Activated CD8-positive, alpha-beta memory T cell treated with anti-CD3 and anti-CD28 coated beads, Interleukin-2, amount 50 U/mL, for 1 hour (primary cell): ENCODE data around the gene SND1.

Source experiments
- DNase-seq: peaks from one replicate; pipeline ENCODE4 v3.0.0-alpha.2; 2020; ENCODE audit errors: extremely low read depth

Gene SND1

DNA sequence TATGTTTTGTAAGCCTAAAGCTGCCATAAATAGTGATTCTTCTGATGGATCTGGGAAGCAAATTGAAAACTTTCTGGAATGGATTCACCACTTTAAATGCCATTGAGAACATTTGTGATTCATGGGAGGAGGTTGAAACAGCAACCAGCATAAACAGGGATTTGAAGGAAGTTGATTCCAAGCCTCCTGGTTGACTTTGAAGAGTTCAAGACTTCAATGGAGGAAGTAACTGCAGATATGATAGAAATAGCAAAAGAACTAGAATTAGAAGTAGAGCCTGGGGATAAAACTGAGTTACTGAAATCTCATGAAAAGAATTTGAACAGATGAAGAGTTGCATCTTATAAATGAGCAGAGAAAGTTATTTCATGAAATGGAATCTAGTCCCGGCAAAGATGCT lies 280.1 kb downstream of the SND1 start:
- no peak for DNase-seq

DNA sequence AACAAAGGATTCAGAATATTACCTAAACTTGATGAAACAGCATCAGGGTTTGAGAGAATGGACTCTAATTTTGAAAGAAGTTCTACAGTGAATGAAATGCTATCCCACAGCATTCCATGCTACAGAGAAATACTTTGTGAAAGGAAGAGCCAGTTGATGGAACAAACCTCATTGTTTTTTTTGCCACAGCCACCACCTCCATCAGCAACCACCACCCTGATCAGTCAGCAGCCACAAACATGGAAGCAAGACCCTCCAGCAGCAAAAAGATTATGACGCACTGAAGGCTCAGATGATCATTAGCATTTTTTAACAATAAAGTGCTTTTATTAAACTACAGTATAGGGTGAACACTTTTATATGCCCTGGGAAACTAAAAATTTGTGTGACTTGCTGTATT lies 280.5 kb downstream of the SND1 start:
- no peak for DNase-seq

DNA sequence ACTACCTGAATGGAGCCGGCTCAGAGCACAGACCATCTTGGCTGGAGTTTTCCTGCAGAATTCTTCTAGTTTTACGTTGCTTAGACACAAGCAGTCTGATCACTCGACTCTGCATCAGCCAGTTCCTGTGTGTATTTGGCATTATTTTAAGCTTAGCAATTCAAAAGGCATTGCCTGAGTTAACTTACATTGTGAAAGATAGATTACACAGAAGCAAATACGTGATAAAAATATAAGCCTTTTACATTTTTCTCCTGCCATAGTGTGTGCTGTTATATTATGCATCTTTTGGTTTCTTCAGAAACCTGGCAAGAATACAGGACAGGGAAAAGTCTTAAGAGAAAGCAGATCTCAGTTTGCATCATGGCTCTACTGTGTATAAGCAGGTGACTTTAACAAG lies 281.2 kb downstream of the SND1 start:
- DNase-seq: no peak

DNA sequence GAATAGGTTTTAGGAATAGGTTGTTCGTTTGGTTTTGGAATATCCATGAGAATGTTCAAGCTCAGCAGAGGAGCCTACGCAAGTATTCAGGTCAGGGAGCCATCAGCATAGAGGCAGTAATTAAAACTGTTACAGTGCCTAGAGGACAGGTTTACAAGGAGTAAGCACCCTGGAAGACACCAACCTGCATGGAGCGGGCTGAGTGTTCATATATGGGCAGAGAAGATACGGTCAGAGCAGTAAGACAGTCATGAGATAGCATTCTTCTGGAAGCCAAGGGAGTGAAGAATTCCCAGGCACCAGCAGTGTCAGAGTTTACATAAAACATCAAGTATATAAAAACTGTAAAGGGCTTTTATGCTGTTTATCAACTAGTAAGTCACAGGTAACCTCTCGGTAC lies 282.7 kb downstream of the SND1 start:
- no peak for DNase-seq

DNA sequence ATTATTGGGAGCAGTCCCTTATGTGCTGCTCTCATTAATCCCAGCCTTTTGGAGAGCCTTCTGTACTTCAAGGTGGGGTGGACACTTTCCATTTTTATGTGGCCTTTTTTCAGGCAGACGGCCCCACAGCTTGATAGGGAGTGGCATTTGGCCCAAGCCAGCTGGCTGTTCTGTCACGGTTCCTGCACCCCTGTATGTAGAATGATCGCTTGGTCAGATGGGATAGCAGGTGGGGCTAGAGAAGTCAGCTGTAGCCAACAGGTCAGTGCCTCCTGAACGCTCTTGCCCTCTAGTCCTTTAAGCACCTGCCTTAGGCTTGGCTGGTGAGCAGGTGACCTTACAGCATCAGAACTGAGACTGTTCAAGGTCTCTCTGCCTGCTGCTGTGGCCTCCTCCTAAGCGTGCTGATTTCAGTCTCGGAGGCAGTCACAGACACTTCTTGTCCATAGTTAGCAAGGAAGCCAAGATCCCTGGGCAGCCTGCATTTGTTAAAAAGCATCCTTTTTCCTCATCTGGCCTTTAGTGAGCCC lies 283.9 kb downstream of the SND1 start:
- no peak for DNase-seq

DNA sequence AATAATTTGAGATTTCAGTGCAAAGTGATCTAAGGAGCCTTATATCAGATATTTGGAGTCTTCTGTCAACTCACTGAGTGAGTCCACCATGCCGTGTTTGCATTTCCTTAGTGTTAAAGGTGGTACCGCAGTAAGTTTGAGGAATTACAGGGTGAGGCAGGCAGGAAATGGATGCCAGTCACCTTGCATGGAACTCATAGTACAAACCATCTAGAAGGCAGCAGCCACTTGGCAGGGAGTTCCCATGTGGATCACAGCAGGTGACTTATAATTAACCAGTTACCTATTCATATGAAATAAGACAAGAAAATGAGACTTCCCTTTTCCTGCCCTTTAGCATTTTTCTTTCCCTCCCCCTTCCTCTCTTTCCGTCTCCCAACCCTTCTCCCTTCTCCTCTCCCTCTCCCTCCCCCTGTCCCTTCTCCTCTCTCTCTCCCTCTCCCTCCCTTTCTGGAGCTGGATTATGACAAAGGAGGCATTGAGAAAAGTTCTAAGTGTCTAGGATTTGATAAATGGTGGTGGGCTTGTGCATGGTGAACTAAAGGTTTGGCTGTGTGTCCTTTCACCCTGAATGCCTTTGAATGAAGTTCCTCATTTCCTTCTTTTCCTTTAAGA lies 285.2 kb downstream of the SND1 start:
- no peak for DNase-seq

DNA sequence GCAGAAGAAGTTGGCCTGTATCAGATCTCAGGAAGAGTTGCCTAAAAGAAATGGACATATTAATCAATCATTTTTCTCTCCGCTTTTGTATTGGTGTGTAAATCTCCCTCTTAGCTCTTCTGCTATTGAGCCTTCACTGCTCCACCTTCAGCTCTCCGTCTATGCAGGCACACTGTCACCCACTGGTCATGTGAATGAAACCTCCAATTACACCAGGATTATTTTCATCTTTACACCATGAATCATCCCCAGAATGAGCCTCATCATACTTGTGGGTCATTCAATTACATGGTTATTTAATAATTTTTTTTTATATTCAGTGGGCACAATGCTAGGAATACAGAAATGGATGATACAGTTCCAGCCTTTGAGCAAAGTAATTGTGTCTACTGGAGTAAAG lies 286.6 kb downstream of the SND1 start:
- DNase-seq: no peak

DNA sequence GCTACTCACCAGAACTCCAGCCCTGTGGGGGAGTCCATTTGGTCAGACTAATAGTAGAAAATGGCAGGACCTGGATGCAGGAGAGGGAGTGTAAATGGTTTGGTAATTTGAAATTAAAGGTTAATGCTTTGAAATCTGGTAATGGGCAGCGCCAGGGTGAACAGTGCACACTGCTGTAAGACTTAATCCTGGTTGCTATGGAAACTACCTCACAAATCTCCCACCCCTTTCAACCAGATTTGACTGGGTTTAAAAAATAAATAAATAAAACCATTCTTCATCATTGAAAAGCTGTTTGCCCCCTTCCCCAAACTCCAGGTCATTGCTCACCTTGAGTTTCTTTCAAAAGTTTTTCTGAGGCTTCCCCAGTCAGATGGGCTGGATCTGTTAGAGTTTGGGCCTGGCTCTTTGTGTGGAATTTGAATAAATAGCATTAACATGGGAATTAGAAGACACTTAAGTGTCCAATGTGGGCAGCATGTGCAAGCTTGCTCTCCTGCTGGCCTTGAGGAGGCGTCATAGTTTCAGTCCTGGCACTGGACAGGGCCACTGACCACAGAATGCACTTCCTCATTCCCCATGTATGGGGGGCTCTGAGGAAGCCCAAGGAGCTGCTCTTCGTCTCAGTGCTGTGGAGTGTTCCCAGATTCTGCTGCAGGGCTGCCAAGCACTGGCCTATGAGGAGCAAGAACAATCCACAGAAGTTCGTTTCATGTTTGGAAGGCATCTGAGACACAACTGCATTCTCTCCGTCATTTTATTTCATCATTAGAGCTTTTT lies 288.6 kb downstream of the SND1 start:
- no peak for DNase-seq

DNA sequence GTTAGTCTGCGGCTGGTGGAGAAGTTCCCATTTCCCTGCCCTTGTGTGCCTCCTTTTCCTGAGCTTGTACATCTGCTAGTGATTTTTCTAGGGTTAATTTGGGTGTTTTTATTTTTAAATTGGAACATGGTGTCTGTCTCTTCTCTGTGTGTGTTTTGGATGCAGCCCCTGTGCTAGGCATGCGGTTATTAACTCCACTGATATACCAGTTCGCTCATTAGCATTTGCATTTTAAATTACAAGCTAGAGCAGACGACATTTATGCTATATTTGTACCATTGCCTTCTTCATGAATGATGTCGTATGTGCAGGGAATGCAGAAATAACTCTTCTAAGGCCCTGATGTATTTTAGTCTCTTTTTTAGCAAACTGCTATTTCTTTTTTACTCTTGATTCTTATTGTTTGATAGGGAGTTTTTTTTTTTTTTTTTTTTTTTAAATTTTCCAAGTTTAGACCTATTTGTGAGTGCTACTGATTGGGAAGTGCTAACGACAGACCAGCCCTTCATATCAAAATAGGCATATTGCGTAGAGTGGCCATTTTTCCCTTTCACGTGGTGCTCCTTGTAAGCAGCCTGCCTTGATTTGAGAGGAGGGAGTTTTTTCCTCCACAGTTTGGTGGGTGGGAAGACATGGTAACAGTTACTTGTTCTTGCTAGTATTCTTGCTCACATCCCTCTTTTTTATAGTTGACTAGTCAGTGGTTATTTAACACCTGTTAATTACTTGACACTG lies 289.6 kb downstream of the SND1 start:
- no peak for DNase-seq

DNA sequence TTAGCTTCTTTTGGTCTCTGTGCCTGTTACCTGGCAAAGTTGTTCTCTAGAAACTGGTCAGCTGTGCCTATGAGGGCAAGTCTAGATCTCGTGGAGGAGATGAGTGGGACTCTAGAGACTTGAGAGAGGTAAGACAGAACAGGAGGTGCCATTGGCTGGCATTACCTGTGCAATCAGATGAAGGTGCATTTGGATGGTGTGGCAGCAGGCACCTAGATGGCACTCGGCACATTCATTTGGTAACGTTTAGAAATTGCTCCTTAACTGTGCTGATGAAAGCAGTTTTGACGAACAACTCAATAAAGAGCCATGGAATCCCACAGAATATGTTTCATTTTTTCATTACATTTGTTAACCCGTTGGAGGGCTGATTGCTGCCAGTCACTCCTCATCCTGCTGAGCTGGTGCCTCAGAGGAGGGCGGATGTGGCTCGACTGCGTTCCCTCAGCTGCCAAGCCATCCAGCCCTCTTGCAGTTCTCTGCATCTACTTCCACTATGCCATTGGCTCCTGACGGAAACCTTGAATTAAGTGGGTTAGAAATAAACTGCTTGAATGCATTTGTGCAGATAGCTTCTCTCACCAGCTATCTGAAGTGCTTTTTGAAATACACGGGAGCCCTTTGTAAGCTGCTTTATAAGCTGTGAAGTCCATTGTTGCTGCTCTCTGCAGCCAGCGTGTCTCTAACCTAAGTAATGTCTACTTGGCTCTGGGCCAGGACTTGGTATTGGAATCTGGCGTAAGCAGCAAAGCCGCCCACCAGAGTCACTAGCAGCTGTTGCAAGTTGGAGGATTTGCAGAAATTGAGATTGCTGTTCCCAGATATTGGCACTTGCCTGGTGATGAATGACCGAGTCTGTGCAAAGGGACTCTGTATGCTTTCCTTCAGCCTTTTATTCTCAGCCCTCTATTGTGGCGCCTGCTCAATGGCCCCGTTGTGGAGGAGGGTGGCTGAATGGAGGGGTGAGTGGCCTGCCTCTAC lies 291.8 kb downstream of the SND1 start:
- no peak for DNase-seq

DNA sequence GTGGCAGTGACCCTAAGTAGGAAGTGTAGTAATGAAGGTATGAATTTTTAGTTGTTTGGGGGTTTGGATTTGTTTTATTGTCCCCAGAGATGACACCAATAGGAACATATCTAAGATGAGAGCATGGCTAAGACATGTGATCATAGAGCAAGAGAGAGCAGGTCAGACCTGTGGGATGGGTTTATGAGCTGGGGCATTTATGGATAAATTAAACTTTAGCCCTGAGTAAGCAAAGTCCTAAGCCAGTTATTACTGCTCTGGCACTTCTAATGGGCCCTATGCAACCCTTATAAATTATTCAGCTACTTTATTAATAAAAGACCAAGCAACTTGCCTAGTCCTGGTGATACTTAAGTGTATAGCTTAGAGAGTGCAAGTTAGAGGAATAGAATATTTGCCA lies 294.1 kb downstream of the SND1 start:
- DNase-seq: no peak

DNA sequence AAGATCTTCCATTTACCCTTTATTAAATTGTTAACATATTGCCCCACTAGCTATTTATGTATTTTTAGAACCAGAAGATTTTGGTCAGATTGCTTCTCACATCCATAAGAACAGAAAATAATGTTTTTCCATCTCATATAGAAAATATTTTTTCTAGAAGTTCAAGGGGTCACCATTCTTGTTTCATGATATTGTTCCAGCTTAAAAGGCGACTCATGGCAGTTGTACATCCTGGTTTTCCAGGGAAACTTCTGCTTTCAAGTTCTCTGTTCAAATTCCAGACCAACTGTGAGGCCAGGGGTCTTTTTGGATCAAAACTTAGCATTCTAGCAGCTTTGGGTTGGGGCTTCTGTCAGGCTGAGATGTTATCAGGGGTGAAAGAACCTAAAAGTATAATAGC lies 294.9 kb downstream of the SND1 start:
- DNase-seq: no peak

DNA sequence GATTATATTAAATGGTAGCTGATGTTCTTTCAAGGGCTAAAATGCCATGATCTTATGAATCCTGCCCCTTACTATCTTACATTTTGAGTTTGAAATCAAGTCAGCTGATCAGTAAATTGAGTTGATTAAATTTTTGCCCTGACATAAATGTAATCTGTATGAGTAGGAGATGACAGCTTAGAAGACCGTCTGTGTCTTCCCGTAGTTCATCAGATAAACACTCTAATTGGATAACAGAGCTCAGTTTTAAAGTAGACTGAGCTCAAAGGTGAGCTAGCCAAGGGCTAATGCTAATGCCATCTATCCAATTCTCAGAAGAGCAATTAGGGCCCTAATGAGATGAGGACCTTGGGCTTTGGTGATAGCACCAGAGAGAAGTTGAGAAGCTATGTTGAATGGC lies 296.3 kb downstream of the SND1 start:
- no peak for DNase-seq

DNA sequence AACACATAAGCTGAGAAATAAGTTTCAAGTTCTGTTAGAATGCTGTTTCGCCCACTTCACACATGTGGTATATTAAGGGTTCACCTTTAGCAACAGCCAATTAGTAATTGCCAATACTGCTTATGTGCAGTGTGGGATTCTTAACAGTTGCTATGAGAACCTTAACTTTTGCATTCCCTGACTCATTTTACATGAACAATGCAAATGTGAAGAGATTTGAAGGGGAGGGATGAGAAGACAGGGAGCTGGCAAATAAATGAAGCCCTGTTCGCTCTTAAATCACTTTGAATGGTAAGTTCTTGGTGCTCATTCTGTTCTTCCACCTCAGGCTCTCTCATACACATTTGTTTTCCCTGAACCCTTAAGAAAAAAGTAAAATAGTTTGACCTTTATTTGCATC lies 296.9 kb downstream of the SND1 start:
- no peak for DNase-seq

DNA sequence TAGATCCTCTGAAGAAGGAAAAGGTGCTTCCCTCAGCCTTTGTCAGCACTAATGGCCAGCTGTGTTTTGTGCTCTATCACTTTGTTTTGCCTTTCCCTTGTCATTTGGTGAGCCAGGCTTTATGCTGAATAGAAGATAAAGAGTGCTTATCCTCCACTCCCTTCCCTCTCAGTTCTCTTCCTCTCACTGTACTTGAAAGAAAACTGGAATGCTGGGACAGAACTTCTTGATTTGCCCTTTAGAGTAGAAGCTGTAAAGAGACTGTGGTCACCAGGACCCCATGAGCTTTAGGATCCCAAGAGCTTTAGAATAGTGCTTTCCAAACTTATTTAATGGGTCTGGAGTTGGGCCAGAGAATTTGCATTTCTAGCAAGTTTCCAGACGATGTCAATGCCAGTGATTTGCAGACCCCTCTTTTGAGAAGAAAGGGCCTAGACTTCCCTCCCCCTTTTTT lies 297.8 kb downstream of the SND1 start:
- DNase-seq: no peak

DNA sequence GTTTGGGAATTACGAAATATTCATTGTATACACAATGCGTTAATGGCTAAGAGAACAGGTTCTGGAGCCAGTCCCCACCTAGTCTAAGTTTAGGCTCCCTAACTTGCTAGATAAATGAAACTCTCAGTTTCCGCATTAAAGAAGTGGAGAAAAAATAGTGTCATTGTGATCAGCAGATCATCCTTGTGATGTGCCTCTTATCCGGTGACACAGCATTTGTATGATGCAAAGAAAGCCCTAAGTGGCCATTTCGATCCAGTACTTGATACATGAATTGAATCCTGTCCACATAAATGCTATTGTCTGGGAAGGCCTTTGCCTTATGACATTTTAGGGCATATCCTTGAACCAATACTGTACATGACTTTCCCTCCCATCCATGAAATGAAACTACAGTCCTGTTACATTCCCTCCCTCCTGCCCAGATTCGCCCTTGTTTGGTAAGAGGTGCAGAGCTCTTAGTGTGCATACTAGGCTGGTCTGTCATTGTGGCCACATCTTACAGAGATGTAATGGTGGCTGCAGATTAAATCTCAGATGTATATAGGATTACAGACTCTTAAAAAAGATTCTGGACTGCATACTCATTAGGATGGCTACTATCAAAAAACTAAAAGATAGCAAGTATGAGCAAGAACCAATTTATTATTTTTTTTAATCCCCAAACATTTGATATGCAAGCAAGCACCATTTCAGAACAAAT lies 298.4 kb downstream of the SND1 start:
- DNase-seq: no peak

DNA sequence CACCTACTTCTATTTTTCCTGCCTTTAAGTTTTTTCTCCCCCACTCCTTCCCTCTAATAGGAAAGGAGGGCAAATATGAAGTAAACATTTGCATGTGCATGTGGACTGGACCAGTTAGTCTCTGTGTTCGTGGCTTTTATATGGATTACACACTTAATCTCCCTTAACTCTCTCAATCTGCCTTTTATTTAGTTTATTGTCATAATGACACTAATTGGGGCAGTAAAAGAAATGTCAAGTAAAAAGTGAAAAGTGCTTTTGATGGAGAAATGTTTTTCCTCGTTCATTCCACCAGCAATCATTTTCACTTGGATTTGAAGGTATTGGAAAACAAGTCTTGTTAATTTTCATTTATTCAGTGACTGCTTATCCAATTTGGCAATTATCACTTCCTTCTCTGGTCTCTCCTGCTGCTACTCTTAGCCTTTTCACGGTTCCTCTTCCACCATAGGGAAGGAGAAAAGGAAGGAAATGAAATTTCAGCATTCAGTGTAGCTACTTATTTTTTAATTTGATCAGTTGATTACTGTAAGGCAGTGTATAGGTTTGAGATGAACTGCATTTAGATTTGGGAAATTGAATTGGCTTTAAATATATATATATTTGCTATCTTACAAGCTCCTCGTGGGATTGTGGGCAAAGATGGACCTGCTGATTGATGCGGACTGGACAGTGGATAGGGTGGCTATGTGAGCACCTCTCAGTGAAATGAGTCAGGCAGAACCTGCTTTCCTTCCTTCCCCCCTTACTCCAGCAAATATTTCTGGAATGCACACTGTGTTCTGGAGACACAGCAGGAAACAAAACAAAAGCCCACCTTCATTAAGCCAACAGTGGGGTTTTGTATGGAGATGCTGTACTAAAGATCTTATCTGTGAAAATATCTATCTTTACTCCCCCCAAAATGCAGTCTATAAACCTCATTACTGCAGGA lies 301.7 kb downstream of the SND1 start:
- DNase-seq: no peak

DNA sequence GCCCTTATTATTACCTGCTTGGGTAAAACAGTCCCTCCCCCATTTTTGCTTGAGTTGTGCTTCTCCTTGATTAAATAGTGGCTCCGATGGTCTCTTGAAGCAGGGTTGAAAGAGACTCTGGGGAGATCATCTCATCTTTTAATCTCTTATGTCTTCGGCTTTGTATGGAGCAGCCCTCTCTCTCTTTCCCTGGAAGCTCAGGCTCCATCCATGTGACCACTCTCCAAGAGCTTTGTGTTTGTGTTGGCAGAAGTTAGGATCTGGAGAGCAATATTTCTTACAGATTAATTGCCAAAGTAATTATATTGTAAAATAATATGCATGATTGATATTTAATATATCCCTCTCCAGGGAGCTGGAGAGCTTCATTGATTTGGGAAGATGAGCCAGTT lies 302.4 kb downstream of the SND1 start:
- no peak for DNase-seq

DNA sequence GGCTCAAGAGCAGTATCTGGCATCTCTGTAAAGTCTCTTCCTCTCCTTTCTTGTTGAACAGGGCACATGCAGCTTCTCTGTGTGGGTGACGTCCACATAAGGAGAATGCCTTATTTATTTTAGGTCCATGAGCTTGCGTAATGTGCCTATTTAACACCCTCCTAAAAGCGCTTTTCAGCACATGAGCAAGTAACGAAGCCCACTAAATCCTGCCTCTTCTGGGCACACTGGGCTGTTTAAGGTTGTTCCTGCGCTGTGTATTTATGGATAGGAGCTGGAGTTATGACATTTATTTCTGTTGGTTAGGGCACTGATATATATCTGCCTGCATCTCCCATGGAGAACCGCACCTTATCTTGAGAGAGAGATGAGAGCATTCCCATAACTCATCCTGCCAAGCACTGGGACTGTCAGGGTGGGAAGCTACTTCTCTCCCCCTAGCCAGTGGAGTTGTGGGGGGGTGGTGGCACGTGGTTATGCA lies 303.1 kb downstream of the SND1 start:
- DNase-seq: no peak

DNA sequence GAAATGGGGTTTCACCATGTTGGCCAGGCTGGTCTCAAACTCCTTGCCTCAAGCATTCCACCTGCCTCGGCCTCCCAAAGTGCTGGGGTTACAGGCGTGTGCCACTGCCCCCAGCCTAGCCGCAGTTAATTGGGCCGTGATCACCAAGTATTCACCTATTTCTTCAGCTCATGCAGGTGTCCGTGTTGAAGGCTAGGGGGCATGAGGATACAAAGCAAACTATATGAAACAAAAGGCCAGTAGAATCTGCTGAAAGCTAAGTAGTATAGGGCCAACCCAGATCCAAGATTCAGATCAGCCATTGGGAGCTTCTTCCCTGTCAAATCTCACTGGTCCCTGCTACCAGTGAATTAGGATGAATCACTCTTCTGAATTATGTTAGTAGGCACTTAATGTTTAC lies 305.9 kb downstream of the SND1 start:
- DNase-seq: no peak
